ENCODE results near the gene CAP2.

GRCh38 chr6:17565399-17565798 lies 172.0 kb downstream of the CAP2 start:
- no peak for TF ChIP-seq CTCF (IDR thresholded peaks at IDR 0.05; ENCODE audit: insufficient read depth, low read depth, low read length)
- no peak for TF ChIP-seq EZH2 (IDR thresholded peaks at IDR 0.05; ENCODE audit: insufficient read depth, low read length)
